ENCODE results near the gene ZNF516.

Gene ZNF516

DNA sequence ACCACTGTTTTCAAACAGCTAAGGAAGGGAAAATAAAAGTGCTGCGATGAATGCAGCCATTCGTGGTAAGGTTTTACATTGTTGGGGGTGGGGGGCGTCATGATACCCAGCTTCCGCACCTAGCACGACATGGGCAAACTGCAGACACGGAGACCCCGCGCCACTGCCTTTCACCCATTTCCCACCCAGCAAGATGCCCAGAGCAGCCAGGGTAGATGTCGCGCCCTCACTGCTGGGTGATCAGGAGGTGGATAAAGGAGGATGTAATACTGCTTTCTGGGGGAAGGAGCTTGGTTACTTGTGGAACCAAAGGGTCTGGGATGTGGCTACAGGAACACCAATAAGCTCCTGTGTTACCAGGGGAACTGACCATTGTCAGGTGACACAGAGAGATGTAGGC, 138.4 kb downstream of the ZNF516 start:
- no peak for FAIRE-seq

DNA sequence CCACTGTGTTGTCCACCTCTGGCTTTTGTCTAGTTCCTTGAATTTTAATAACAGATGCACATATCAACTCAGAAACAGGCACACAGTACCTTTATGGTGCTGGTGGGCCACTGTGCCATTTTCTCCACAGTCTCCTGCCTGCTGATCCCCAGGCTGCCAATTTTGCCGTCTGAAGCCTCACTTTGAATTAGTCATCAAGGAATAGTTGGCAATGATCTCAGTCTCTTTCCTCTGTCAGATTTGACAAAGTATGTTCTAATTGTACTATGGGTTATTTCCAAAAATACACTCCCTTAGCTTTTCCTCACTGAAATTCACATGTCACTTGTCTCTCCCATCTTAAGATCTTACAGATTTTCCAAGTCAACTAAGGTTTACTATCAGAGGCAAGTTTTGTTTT, 140.7 kb downstream of the ZNF516 start:
- DNase-seq (ENCODE audit: insufficient read length, low spot score) (no peak), FAIRE-seq (no peak)
- no peak for TF ChIP-seq POLR2A (IDR thresholded peaks at IDR 0.05; ENCODE audit: low read depth, low read length)

More for the DNA sequence above, 138.4 kb downstream of the ZNF516 start:
- no peak for DNase-seq (ENCODE audit: insufficient read length, low spot score)
- no peak for TF ChIP-seq POLR2A (IDR thresholded peaks at IDR 0.05; ENCODE audit: low read depth, low read length)

DNA sequence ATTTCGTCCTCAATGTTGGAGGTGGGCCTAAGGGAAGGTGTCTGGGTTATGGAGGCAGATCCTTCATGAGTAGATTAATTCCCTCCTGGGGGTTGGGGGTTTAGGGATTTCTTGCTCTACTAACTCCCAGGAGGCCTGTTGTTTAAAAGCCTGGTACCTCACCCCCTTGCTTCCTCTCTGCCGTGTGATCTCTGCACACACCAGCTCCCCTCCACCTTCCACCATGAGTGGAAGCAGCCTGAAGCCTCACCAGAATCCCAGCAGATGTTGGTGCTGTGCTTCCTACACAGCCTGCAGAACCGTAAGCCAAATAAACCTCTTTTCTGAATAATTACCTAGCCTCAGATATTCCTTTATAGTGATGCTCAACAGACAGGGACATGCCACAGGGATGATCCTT, 141.5 kb downstream of the ZNF516 start:
- FAIRE-seq (no peak), DNase-seq (ENCODE audit: insufficient read length, low spot score) (no peak)
- no peak for TF ChIP-seq POLR2A (IDR thresholded peaks at IDR 0.05; ENCODE audit: low read depth, low read length)

DNA sequence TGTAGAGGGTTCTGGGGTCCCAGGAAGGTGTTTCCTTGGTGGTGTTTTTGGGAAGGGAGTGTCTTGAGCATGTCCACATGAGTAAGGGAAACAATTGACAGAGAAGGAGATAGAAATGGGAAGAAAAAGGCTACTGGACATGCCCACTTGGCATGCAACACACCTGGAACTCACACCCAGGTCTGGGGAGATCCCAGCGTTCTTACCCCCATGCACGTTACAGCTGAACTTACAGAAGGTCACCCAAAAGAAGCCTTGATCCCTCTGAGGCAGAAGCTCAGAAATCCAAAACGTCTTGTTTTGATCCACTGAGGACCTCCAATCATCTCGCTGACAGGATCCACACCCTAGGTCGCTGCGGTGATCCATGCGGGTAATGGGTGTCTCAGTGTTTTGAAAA, 142.0 kb downstream of the ZNF516 start:
- TF ChIP-seq POLR2A (IDR thresholded peaks at IDR 0.05; ENCODE audit: low read depth, low read length): no peak
- FAIRE-seq: no peak
- no peak for DNase-seq (ENCODE audit: insufficient read length, low spot score)

DNA sequence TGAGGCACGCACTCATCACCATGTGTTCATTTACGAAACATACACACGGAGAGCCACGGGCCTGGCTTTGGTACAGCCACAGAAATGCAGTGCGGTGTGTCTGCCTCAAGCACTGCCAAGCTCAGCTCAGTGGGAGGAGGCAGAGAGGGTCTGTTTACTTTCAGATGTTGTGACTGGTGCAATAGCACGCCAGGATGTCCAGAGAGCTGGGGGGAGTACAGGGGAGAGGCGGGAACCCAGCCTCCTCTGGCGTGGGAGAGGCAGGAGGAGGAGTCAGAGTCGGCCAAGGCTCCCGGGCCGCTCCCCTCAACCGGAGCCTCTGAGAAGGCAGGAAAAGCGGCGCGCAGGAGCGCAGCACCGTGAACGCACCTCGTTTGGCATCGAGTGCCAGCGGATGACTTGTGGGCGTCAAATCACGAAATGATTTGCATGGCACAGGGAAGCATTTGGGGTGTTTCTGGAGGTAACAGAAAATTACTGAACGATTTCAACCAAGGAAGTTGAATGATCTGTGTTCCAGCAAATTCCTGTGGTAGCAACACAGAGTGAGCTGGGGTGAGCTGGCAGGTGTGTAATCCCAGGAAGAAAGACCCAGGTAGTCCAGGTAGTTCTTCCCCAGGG, 143.0 kb downstream of the ZNF516 start:
- no peak for TF ChIP-seq POLR2A (IDR thresholded peaks at IDR 0.05; ENCODE audit: low read depth, low read length)
- FAIRE-seq (no peak), DNase-seq (ENCODE audit: insufficient read length, low spot score) (no peak)

DNA sequence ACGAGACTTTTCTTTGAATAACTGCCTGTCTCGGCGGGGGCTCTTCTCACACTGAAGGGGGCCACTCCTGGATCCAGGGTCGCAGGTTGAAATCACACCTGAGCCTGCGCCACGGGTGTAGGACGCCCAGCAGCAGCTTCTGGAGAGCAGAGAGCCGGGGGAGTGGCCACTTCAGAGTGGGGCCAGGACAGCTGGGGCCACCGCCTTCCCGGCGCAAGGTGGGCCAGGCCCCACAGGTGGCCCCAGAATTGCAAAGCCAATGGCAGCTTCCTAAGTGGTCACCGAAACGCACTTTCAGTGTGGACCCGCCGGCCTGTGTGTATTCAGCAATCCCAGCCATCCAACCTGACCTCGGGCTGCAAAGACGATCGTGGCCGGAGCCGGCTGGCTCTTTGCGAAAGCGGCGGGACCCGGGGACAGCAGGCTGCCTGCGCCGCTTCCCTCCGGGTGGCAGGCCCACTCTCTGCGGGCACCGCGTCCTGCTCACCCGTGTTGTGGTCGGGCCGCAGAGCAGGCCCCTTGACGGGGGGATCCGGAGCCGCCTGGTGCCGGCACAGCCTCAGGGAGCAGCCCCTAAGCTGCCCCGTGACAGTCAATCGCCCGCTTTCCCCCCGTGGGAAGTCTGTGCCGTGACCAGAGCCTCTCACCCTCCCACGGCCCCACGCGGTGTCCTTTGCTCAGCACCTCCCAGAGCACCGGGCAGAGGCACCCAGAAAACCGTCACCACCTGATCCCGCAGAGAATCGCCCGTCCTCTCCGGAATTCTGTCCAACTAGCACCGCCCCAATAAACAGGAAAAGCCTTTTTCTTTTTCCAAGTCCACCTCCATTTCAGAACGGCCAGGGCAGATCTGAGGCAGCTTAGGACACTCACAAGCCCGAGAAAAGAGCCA, 144.7 kb downstream of the ZNF516 start:
- FAIRE-seq: no peak

DNA sequence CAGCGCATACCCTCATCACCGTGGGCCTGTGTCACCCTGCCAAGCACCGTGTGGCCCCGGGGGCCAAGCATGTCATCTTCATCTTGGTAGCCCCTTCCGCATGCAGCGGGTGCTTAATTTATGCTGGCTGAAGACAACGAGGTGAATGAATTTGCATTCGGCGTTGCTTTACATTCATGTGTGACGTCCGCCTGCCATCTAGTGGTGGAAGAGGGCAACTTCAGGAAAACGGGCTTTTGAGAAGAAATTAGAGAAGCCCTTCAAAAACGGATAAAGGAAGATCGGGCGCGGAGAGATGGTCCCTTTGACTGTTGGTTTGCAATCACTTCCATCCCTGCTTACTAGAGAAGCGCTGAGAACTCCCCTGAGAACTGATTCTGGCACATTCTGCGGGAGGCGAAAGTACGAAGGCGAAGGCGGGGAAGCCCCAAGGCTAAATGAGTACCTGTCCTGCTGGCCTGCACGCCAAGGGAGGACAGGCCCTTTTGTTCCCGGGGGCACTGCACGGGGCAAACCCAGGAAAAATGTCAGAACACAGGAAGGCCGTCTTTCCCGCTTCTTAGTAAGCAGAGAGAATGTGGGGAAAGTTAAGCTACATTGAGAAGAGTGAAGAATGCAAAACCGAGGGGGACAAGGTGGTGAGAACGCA, 145.9 kb downstream of the ZNF516 start:
- DNase-seq (ENCODE audit: insufficient read length, low spot score): peak; percentile 8
- no peak for FAIRE-seq
- no peak for TF ChIP-seq POLR2A (IDR thresholded peaks at IDR 0.05; ENCODE audit: low read depth, low read length)

More for the DNA sequence above, 144.7 kb downstream of the ZNF516 start:
- no peak for DNase-seq (ENCODE audit: insufficient read length, low spot score)
- no peak for TF ChIP-seq POLR2A (IDR thresholded peaks at IDR 0.05; ENCODE audit: low read depth, low read length)

DNA sequence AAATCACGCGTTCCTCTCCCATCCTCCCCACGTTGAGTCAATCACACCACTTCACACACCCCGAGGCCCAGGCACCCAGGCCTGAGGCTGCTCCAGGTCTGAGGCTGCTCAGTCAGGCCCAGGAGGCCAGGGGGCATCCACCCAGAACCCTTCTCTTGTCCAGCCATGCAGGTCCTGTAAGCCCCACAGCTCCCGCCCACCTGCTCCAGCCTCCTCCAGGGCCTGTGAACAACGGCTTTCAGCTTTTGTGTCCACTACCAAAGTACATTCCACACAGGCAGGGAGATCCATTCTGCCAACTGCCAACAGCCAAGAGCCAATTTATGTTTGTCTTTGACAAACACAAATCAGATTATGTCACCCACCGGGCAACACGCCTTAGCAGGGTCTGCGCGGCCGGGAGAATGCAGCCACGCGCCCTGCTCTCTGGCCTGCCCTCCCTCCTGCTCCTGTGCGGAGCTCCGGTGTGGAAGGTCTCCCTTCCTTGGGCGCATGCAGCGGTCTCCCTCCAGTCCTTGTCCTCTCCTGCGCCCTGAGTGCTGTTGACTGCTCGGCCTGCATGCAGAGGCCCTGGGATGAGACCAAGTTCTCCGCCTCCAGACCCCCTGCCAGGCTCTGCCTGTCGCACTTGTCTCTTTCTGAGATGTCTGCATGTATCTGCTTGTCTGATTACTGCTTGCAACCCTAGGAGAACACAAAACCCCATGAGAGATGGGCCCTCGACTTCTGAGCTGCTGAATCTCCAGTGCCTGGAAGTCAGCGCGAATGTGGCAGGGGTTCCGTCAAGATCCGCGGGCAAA, 146.6 kb downstream of the ZNF516 start:
- no peak for TF ChIP-seq POLR2A (IDR thresholded peaks at IDR 0.05; ENCODE audit: low read depth, low read length)
- FAIRE-seq (no peak), DNase-seq (ENCODE audit: insufficient read length, low spot score) (no peak)

DNA sequence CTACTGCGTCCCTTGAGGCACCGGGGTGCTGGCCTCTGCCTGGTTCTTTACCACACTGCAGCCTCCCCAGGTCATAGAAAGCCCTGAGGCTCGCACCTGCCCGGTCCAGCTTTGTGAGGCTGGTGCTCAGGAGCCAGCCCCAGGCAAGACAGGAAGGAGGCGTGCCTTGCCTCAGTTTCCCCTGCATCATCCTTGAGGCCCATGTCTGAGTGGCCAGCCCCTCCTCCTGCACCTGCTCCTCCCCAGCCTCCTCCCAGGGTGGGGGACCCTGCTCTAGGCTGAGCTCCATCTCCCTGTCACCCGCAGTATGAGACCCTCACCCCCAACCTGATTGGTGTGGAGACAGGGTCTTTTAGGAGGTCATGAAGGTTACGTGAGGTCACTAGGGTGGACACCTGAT, 147.7 kb downstream of the ZNF516 start:
- no peak for TF ChIP-seq POLR2A (IDR thresholded peaks at IDR 0.05; ENCODE audit: low read depth, low read length)
- no peak for FAIRE-seq
- no peak for DNase-seq (ENCODE audit: insufficient read length, low spot score)

DNA sequence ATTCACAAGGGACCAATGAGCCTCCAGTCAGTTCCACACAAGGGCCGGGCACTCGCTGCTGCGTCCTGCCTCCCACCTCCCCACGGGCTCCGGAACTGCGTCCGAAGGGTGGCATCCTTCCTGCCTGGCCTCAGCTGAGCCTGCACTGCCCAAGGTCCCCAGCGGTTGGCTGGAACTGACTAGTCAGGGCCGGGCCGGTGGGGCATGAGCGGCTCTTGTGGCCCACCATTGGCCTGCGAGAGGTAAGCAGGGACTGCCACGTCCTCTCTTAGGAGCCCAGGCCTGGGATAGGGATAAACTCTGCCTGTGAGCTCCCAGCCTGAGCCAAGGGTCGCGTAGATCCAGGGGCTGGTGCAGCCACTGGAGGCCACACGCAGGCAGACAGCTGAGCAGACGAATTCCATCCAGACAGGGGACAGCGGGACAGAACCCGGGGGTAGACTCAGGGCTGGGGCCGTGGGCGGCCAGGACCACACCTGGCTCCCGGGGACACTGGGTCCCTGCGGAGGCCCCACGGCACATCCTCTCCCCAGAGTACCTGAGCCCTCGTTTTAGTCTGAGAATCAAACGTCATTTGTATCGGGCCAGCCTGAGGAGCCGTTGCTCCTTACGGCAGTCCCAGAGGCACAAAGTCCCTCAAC, 148.4 kb downstream of the ZNF516 start:
- no peak for TF ChIP-seq POLR2A (IDR thresholded peaks at IDR 0.05; ENCODE audit: low read depth, low read length)
- FAIRE-seq: no peak

DNA sequence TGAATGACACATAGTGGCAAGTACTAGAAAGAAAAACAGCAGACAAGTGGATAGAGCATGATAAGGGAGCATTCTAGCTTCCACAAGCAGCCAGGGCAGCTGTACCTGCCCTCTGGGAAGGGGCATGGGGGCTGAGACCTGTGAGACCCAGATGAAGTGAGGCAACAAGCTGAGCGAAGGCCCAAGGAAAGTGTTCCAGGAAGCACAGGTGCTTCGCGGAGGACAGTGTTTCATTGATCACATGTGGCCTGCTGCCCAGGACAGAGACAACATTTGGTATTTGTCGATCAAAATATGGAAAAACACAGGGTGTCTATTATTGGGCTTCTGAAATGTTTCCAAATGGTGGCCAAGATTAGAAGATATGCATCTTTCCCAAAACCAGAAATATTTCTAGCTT, 149.1 kb downstream of the ZNF516 start:
- FAIRE-seq (no peak), DNase-seq (ENCODE audit: insufficient read length, low spot score) (no peak)
- TF ChIP-seq POLR2A (IDR thresholded peaks at IDR 0.05; ENCODE audit: low read depth, low read length): no peak

More for the DNA sequence above, 148.4 kb downstream of the ZNF516 start:
- DNase-seq (ENCODE audit: insufficient read length, low spot score): no peak

DNA sequence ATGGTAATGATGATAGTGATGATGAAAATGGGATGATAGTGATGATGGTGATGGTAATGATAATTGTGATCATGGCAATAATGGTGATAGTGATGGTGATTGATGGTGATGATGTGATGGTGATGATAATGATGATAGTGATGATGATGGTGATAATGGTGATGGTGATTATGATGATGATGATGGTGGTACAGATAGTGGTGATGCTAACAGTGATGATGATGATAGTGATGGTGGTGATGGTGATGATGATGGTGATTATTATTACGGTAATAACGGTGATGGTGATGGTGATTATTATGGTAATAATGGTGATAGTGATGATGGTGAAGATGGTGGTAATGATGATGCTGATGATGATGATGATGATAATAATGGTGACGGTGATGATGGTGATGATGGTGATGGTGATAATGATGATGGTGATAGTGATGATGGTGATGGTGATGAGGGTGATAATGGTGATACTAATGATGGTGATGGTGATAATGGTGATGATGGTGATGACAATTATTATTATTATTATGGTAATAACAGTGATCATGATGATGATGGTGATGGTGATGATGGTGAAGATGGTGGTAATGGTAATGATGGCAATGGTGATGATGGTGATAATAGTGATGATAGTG, 151.0 kb downstream of the ZNF516 start:
- TF ChIP-seq POLR2A (IDR thresholded peaks at IDR 0.05; ENCODE audit: low read depth, low read length): no peak
- FAIRE-seq (no peak), DNase-seq (ENCODE audit: insufficient read length, low spot score) (no peak)

DNA sequence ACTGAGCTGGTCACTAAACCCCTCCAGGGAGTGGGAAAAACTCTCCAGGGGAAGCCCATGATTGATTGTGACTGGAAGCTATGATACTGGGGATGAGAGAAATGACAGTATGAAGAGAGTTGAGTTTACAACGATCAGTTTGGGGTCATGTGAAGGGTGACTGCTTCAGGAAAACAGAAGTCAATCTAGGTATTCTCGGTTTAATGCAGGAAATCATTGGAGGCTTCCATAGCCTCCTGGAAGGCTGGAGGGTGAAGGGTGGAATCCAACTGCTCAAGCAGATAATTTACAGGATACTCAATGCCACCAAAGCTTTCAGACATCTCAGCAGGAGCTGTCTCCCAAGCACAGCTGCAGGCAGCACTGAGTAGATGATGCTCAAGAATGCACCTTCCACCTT, 154.6 kb downstream of the ZNF516 start:
- TF ChIP-seq POLR2A (IDR thresholded peaks at IDR 0.05; ENCODE audit: low read depth, low read length): no peak
- FAIRE-seq (no peak), DNase-seq (ENCODE audit: insufficient read length, low spot score) (no peak)

Measured in H54 (cell line).